HG03378 (cell line): Measurements from ENCODE around the gene UNC119B.

Source experiments
- ATAC-seq: cut with Tn5 transposase; IDR thresholded peaks from one replicate; pipeline ENCODE4 v1.9.1; 2021; ENCODE audit warnings: mild to moderate bottlenecking, moderate library complexity; ENCODE audit not compliant: unreplicated experiment

Gene UNC119B

DNA sequence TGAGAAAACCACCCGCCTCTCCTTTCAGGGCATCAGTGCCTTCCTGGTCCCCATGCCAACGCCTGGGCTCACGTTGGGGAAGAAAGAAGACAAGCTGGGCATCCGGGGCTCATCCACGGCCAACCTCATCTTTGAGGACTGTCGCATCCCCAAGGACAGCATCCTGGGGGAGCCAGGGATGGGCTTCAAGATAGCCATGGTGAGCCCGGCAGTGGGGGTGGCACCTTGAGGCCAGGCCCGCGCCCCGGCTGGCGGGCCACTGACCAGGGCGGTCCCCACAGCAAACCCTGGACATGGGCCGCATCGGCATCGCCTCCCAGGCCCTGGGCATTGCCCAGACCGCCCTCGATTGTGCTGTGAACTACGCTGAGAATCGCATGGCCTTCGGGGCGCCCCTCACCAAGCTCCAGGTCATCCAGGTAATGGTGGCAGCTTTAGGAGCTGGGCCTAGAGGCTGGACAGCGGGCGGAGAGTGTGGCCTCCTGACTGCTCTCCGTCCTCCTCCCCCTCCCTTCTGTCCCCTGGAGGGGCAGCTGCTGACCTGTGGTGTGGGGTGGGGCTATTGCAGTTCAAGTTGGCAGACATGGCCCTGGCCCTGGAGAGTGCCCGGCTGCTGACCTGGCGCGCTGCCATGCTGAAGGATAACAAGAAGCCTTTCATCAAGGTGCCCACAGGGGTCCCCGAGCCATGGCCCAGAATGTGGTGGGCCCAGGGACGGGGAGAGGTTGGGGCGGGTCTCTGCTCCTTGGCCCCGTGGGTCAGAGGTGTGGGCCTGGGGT, 28.2 kb downstream of the UNC119B start:
- ATAC-seq, result no peak

DNA sequence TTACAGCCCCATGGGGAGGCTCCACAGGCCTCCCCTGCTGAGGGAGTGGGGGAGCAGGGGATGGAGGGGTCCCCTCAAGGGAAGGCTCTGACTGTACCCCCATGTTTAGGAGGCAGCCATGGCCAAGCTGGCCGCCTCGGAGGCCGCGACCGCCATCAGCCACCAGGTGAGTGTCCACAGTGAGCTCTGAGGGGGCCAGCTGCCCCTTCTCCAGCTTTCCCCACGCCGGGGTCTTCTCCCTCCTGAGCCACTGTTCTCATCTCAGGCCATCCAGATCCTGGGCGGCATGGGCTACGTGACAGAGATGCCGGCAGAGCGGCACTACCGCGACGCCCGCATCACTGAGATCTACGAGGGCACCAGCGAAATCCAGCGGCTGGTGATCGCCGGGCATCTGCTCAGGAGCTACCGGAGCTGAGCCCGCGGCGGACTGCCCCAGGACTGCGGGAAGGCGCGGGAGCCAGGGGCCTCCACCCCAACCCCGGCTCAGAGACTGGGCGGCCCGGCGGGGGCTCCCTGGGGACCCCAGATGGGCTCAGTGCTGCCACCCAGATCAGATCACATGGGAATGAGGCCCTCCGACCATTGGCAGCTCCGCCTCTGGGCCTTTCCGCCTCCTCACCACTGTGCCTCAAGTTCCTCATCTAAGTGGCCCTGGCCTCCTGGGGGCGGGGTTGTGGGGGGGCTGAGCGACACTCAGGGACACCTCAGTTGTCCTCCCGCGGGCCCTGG, 28.9 kb downstream of the UNC119B start:
- ATAC-seq, result no peak

DNA sequence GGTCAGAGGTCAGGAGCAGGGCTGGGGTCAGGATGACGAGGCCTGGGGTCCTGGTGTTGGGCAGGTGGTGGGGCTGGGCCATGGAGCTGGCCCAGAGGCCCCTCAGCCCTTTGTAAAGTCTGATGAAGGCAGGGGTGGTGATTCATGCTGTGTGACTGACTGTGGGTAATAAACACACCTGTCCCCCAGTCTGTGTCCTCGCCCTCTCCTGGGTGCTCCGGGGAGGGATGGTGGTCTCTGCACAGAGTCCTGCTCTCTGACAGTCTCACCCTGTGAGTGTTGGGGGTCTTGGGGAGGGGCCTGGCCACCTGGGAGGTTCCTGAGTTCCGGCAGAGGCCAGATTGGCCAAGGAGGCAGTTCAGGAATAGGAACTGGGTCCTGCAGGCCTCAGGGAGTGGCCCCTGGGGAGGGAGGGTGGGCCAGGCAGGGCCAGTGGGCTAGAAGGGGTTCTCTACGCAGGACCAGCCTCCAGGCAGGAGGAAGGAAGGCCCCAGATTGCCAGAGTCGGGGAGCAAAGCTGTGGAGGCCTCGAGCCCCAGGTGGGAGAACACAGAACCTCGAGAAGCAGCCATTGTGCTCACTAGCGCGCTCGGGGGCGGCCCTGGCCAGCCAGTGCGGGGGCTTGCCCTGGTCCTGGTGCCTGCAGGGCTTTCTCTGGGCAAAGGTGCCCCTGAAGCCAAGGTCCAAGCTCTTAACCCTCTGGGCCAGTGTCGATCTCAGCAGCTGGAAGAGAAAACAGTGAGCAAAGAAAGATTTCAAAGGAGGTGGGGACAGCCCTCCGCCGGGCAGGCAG, 29.8 kb downstream of the UNC119B start:
- ATAC-seq, result no peak

DNA sequence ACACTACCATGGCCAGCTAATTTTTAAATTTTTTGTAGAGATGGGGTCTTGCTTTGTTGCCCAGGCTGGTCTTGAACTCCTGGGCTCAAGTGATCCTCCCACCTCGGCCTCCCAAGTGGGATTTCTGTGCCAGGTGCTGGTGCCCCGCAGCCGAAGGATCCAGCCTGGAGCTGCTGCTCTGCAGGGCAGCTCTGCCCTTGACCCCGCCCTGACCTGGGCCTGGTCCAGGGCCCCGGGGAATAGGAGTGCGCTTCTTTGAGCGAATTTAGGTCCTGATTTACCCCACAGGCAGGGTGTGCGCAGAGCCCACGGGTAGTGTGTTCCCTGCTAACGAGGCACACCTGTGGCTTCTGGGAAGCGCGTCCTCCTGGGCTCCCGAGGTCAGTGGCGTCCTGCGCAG, 30.6 kb downstream of the UNC119B start:
- ATAC-seq, result no peak

DNA sequence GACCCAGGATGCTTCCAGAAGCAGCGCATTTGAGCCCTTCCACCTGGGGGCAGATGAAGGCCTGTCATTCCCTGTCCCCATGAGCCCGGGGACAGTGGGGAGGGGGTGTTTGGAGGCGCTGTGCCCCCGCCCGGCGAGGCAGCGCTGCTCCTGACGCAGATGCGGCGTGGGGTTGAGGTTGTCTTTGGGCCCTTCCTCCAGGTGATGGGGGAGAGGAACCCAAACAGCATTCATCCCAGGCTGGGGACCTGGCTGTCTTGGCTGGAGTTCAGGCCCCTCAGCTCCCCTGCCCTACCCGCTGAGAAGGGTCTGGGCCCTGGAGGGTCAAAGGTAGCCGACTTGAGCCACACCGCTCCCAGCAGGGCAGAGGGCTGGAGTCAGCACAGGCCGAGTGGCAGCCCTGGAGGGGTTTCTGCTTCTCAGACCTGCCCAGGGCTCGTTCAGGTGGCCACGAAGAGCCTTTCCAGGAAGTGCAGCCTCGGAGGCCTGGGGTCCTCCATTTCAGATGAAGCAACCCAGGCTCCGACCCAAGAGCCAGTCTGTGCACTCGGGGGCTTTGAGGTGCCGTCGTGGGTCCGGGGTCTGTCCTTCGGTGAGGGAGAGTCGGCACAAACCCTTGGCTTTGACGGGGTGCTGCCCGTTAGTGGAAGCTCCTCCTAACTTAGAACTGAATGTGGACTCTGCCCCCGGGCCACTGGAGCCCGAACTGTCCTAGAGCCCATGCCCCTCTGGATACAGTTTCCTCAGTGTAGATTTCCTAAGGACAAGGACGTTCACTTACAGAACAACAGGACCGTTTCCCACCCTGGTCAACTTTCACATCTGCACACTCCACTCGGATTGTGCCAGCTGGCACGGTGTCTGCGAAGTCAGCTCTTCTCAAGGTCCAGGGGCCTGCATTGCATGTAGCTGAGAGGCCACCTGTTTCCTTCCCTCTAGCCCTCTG, 31.5 kb downstream of the UNC119B start:
- no peak for ATAC-seq

DNA sequence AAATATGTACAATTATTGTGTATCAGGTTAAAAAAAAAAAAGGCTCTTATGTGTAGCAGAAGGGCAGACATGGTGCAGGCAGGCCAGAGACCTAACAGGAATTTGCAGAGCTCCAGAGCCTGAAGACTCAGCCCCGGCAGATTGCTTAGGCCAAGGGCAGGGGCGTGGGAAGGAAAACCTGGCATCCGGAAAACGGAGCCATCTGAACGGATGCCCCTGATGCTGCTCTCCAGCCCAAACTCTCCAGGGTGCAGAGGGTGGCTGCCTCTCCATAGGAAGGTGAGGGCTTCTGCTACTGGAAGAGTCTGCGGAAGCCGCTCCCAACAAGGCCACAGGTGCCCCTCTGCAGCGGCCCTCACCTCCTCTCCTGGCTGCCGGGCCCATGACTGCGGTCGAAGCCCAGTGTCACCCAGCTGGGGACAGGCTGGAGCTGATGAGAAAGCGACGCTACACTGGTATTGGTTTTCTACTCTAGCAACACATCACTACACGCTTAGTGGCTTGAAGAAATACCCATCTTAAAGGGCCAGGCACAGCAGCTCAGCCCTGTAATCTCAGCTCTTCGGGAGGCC, 34.8 kb downstream of the UNC119B start:
- ATAC-seq, result no peak

DNA sequence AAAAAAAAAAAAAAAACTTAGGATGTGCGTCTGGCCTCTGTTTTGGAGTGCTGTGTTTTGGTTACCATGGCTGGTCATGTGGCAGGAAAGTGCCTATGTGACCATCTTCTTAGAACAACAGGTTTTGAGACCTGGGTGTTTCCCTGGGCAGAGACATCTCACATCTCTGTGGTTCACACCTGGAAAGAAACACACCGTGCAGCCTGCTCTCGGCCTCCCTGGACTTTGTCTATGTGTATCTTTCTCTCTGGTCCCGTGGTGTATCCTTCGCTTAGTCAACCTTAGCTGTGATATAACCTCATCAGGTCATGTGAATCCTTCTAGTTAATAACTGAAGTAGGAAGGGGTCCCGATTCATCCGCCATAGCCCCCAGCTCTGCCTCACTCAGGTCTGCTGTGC, 38.0 kb downstream of the UNC119B start:
- ATAC-seq, result no peak

DNA sequence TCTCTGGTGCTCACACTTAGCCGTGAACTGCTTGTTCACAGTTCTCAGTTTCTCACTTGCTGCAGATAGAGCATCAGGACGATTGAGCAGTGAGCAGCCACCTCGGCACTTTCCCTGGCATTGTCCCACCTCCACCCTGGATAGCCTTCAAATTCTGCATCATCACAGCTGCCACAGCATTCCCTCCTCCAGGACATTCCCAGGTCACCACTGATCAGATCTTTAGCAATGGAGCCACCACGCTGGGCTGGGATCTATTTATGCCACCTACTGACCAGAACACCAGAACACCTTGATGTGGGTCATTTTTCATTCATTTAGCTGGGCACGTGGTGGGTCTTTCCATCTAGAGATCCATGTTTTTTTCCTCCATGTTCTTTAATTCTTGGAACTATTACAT, 39.0 kb downstream of the UNC119B start:
- ATAC-seq, result no peak

DNA sequence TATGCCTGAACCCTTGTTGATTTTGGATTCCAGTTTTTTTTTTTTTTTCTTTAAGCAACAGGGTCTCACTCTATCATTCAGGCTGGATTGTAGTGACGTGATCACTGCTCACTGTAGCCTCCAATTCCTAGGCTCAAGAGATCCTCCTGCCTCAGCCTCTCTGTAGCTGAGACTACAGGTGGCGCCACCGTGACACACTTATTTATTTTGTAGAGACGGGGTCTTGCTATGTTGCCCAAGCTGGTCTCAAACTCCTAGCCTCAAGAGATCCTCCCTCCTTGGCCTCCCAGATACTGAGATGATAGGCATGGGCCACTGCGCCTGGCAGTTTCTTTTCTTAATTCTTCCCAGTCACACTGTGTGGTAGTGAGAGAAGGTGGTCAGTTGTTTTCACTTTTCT, 40.5 kb downstream of the UNC119B start:
- no peak for ATAC-seq

DNA sequence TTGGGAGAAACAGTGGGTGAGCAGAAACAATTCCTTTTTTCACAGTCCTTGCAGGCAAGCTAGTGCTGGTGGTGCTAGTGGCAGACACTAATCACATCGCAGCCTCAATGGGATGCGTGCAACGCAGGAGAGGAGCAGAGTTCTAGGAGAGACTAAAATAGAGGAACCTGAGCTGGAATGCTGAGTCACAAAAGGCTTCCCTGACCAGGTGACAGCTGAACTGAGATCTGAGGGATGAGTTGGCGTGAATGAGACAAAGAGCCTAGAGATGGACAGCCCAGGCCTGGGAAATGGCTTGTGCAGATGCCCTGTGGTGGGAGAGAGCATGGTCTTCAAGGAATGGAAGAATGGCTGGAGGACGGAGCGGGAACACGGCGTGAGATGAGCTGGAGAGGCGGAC, 41.1 kb downstream of the UNC119B start:
- no peak for ATAC-seq

DNA sequence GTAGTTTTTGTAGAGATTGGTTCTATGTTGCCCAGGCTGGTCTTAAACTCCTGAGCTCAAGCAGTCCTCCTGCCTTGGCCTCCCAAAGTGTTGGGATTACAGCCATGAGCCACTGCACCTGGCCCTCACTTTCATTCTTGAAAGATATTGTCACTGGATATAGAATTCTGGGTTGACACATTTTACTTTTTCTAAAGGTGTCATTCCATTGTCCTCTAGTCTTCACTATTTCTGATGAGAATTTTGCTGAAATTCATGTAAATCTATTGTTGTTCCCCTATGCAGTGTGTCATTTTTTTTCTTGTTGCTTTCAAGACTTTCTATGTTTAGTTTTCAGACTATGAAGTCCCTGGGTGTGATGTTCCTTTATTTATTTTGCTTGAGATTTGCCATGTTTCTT, 44.5 kb downstream of the UNC119B start:
- no peak for ATAC-seq

DNA sequence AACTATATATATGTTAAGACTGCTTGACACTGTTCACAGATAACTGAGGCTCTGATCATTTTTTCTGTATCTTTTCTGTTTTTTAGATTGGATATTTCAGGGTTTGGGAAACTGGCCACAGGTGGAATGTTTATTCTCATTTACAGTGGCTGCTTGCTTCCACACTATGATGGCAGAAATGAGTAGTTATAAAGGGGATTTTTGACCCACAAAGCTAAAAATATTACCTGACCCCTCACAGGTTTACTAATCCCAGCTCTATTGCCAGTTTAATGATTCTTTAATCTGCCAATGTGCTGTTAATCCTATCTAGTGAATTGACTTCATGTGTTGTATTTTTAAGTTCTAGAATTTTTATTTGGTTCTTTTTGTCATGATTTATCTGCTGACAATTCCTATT, 45.0 kb downstream of the UNC119B start:
- no peak for ATAC-seq

DNA sequence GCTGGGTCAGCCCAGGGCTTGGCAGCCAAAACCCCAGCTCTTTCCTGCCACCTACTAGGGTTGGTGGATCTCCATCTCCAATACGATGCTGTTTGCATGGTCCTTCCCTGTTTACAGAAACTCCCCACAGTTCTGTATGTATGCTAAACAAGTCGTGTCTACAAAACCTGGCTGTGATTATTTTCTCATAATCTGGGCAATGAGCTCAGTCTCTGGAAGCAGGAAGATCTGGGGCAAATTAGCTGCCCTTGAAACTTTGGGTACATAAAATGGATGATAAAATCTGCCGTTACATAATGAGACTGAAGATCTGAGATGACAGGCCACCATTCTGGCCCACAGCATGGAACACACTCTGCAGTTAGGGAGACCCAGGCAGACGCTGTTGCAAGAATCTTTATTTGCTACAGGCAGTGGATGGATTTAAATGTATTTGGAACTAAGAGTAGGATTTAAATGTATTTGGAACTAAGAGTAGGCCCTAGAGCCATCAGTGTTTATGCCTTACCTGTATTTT, 47.0 kb downstream of the UNC119B start:
- no peak for ATAC-seq

DNA sequence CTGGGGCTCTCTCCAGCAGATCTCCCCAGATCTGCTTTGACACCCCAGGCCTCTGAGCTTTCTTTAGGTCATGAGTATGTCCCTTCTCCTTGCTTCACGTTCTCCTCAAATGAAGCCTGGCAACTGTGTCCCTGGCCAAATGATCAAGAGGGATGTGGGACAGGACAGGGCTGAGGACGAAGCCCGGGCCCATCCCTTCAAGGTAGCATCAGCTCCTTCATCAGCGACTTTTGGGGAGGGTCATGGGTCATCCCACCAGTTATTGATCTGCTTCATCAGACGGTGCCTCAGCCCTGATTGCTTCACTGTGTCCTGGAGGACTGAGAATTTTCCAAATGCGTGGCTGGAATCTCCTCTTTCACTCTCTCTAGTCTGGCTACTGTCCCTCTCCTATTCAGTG, 47.7 kb downstream of the UNC119B start:
- ATAC-seq, result no peak

DNA sequence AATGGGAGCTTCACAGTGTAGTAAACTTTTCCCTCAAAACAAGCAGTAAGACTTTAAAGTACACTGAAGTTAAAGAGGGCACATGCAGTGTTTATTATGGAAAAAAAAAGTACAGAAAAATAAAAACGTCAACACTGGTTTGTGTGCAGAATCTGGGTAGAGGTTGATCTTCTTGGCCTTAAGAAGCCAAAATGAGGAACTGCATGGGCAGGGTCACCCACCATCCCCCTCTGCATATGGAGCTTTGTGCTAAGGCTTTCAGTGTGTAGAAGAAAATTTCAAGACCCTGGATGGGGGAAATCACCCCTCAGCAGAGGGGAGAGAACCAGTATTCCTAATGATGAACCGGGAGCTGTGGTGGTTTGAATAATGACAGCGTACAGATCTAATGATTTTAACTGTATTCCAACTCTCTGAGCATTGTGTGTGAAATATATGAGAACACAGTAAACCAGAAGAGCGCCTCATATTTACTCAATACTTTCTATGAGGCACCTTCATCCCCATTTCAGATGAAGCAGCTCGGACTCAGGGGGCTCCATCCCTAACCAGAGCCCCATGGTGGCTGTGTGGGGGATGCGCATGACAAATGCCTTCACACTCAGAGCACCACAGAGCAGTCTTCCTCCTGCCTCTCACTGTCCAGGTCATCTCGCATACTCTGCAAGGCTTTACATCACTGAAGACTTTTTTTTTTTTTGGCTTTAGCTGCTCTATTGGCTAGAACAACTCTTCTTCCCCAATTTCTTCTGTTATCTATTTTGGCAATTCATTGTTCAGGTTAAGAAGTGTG, 48.7 kb downstream of the UNC119B start:
- ATAC-seq, result no peak

DNA sequence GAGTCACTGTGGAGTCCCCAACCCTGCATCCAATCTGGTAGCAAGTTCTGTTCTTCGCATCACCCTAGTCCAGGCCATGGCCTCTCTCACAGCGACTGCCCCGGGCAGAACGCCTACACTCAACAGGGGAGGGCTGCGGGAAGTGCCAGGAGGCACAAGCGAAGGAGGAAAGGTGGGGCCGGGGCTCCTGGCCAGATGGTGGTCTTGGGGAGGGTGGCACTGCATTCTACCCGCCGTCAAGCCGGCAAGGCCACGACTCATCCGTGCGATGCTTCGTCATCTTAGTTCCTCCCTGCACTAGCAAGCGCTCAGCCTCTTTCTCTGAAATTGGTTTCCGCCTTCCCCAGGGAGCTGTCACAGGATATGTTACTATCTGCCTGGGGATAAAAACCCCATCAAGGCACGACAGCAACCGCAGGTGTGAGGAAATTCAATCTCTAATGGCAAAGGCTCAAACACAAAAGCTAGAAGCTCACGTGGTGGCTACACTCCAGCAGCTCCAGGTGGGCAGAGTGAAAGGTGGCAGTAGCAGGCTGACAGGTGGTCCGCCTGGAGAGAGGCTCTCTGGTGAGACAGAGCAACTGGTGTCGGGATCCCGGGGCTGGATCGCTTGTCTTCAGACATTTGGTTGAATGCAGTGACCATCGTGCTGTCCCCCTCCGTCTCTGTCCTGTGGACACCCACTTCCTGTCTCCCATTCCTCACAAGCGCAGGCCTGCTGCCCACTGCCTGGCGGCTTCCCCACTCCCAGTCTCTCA, 49.5 kb downstream of the UNC119B start:
- no peak for ATAC-seq

DNA sequence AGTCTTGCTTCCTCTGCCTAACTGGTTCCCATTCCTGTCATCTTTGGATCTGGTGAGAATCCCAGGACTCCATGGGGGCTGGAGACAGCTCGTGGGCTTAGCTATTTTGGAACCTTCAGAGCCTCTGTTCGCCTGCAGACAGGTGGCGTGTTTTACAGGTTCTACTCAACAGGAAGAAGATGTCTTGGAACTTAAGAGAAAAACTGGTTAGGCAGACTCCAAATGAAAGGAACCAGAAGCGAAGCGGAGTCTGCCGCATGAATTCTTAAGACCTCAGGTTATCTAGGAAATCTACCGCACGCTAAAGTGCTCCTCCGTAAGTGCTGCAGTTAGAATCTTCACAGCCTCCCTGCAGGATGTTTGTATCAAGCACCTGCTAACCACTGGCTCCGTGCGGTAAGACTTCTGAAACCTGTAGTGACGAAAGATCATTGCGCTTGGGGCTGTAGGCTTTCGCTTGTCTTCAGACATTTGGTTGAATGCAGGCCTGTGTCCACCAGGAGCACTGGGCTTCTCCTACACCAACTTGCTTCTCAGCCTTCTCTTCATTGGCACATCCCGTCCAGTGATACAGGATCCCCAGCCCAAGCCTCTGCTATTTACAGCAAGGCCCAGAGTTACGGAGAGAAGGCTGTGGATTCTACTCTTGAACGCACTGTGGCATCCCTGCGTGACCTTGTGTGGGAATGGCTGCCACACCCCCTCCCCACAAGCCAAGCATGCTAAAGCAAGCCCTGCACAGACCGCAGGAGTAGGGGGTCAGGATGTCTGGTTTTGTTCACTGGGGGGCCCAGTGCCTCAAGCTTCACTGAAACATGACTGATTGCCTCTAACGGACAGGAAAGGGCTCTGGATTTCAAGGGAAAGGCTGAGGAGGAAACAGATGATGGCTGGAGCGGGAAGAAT, 50.3 kb downstream of the UNC119B start:
- no peak for ATAC-seq
